Sigmoid colon (tissue), 7 donors: ENCODE data around the gene CAB39L. TPM values are rescaled to one million over a fixed set of nuclear protein-coding genes. Genes with fewer than 3 reads are reported as not detected.
A peak's percentile ranks its signal among the peaks of the same experiment; 100 is the strongest.
"Not testable (repeated sequence)": the region's sequence is repeated elsewhere in the genome, so short reads cannot be mapped to it uniquely, and the experiment has no call there.

Experiments
- DNase-seq: peaks from one replicate; pipeline ENCODE4 v3.0.0-alpha.2; 2019
- H3K27ac ChIP-seq, 4 donors: fragments of 200-600 bp; sonication (generic); one replicate each; pipeline ENCODE4 v1.5.1; 2016 to 2019; ENCODE audit warnings: mild to moderate bottlenecking in 1 of 4
- H3K27me3 ChIP-seq, 3 donors: fragments of 200-600 bp; sonication (generic); one replicate each; pipeline ENCODE4 v1.5.1; 2019; ENCODE audit warnings: mild to moderate bottlenecking in 1 of 3
- H3K36me3 ChIP-seq, 4 donors: fragments of 200-600 bp; sonication (generic); one replicate each; pipeline ENCODE4 v1.5.1; 2016 to 2019
- H3K4me1 ChIP-seq, 4 donors: fragments of 200-600 bp; sonication (generic); one replicate each; pipeline ENCODE4 v1.5.1; 2017 to 2019
- H3K4me3 ChIP-seq, 4 donors: fragments of 200-600 bp; sonication (generic); one replicate each; pipeline ENCODE4 v1.5.1; 2017 to 2019; ENCODE audit warnings: mild to moderate bottlenecking in 2 of 4, moderate library complexity in 1 of 4
- H3K9me3 ChIP-seq, 4 donors: fragments of 200-600 bp in 3 of 4; sonication (generic) in 3 of 4; one replicate each; pipeline versions ENCODE4 v1.5.1 to v1.6.1; 2013 to 2019
- EP300 ChIP-seq, 4 donors: sonication (generic); formaldehyde crosslinking; IDR thresholded peaks; one replicate each; pipeline ENCODE4 v1.6.1; 2017; ENCODE audit warnings: antibody characterized with exemption in 4 of 4
- POLR2A ChIP-seq, 2 donors: fragments of 450-650 bp; IDR thresholded peaks; one replicate each; pipeline ENCODE4 v1.6.1; 2016; ENCODE audit warnings: antibody characterized with exemption in 2 of 2, mild to moderate bottlenecking in 2 of 2, moderate library complexity in 2 of 2
- POLR2AphosphoS5 ChIP-seq, 4 donors: sonication (generic); formaldehyde crosslinking; IDR thresholded peaks; one replicate each; pipeline ENCODE4 v1.6.1; 2017; ENCODE audit warnings: antibody characterized with exemption in 4 of 4
- whole genome bisulfite sequencing, 2 donors: extraction: QIAGEN DNeasy Blood & Tissue Kit; methylation state at CpG; one replicate each; pipeline ENCODE4 v1.1.7; 2013; 5-methylcytosine and 5-hydroxymethylcytosine counted together
- intact Hi-C: fragments of 100-400 bp; cut with DNase I; formaldehyde crosslinking; loops from one replicate; pipeline ENCODE4 v1.15.1; 2023
- polyA plus RNA-seq, 3 donors: library from polyadenylated mRNA; stranded (reverse); fragments of 200-250 nt; gene quantifications; one replicate each; pipeline ENCODE4 v1.2.3, GENCODE V29; 2013
- total RNA-seq, 4 donors: library from RNA; depleted of rRNA; stranded (reverse); fragments of >200 nt; gene quantifications; one replicate each; pipeline ENCODE4 v1.1.0, GENCODE V29; 2016
- TF ChIP-seq, protein P1 (sequence below), 4 experiments: fragments of 450-650 bp in 3 of 4; fragments of 200-600 bp in 1 of 4; IDR thresholded peaks; one replicate each; pipeline ENCODE4 v1.5.1; 2016 to 2019; ENCODE audit warnings: antibody characterized with exemption in 4 of 4, mild to moderate bottlenecking in 3 of 4, moderate library complexity in 2 of 4
- donor health status: healthy with polysubstance abuse.
- donor health status: Bipolar disorder and iron deficiency.
- donor health status: healthy.

The CAB39L gene
- total and polyA plus RNA-seq, 7 donors = 5.5 to 180 (median 121) TPM

DNA sequence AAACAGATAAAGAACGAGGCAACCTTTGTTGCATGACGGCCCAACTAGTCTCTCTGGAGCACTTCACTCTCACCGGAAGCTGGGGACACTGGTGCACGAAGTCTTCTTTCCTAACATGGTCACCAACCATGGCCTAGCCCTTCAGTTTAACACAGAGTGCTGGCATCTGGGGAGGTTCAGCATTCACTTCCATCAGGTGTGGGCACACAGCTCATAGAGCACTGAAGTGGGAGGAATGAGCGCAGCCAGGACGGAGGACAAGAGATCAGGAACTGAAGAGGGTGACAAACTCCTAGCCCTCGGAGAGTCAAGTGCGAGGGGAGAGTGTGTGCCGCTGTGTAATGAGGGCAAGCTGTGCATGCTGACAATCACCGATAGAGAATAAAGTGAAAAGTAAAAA, 103.7 kb downstream of the CAB39L start:
- TF ChIP-seq POLR2AphosphoS5 (IDR thresholded peaks at IDR 0.05) = peak in 1 of 4 donors; percentile 10
- TF ChIP-seq POLR2A (IDR thresholded peaks at IDR 0.05) = no peak
- Histone ChIP-seq H3K4me1 (peaks cover 0 to 8% (median 0%) of the 10 kb centered on the region in 4 donors), H3K27me3 (no peaks in the 10 kb centered on the region), H3K27ac (no peak overlapping the region), H3K36me3 (peaks cover 0 to 82% (median 18%) of the 10 kb centered on the region in 4 donors), H3K9me3 (no peaks in the 10 kb centered on the region), H3K4me3 (no peak overlapping the region)
- 93 to 95% methylated on average over 10 of the region's 10 CpGs for WGBS, 2 donors
- intact Hi-C loops = no loop called here
- DNase-seq = no peak

DNA sequence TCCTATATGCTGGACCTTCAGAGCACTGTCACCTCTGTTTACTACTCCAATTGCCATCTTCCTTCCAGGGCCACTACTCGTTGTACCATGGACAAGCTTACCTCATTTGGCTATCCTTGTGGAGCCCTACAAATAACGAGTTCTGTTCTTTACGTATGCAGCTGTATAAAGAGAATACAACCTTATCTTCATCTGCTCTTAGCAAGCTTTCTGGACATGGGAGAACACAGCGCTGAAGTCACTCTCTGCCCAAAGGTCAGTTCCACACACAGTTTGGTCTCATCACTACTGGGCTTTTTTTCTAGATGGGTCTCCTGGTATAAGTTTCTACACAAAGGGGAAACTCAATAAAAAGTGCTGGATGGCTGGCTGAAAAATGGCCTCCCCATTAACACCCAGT, 107.2 kb downstream of the CAB39L start:
- TF ChIP-seq EP300 (IDR thresholded peaks at IDR 0.05) (no peak), POLR2AphosphoS5 (IDR thresholded peaks at IDR 0.05) (no peak), POLR2A (IDR thresholded peaks at IDR 0.05) (no peak)
- TF ChIP-seq, protein P1, sequence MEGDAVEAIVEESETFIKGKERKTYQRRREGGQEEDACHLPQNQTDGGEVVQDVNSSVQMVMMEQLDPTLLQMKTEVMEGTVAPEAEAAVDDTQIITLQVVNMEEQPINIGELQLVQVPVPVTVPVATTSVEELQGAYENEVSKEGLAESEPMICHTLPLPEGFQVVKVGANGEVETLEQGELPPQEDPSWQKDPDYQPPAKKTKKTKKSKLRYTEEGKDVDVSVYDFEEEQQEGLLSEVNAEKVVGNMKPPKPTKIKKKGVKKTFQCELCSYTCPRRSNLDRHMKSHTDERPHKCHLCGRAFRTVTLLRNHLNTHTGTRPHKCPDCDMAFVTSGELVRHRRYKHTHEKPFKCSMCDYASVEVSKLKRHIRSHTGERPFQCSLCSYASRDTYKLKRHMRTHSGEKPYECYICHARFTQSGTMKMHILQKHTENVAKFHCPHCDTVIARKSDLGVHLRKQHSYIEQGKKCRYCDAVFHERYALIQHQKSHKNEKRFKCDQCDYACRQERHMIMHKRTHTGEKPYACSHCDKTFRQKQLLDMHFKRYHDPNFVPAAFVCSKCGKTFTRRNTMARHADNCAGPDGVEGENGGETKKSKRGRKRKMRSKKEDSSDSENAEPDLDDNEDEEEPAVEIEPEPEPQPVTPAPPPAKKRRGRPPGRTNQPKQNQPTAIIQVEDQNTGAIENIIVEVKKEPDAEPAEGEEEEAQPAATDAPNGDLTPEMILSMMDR (IDR thresholded peaks at IDR 0.05) = no peak
- DNase-seq = no peak
- no peaks in the 10 kb centered on the region for H3K4me1 ChIP-seq
- H3K4me3 ChIP-seq = no peak overlapping the region
- peaks cover 0 to 79% (median 21%) of the 10 kb centered on the region in 4 donors for H3K36me3 ChIP-seq
- no peaks in the 10 kb centered on the region for H3K9me3 ChIP-seq
- no peak overlapping the region for H3K27ac ChIP-seq
- no peaks in the 10 kb centered on the region for H3K27me3 ChIP-seq
- intact Hi-C loops = no loop called here
- WGBS, 2 donors = 92 to 95% methylated on average over 4 of the region's 4 CpGs

DNA sequence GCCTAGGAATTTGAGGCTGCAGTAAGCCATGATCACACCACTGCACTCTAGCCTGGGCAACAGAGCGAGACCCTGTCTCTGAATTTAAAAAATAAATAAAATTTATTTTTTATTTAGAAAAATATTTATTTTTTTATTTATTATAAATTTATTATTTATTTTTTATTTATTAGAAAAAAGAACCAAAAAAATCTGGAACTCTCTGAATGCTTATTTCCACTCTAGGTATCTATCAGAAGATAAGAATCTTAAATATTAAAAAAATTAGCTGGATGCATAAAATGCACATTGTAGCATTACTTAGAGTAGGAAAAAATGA, 113.4 kb downstream of the CAB39L start:
- Histone ChIP-seq H3K4me1 (no peaks in the 10 kb centered on the region), H3K27ac (no peak overlapping the region), H3K27me3 (no peaks in the 10 kb centered on the region), H3K36me3 (peaks cover 3 to 84% (median 14%) of the 10 kb centered on the region in 4 donors), H3K4me3 (no peak overlapping the region), H3K9me3 (no peaks in the 10 kb centered on the region)
- intact Hi-C loops = no loop called here
- TF ChIP-seq EP300 (IDR thresholded peaks at IDR 0.05) (no peak), POLR2A (IDR thresholded peaks at IDR 0.05) (no peak)
- WGBS, 2 donors = 94 to 98% methylated on average over 1 of the region's 1 CpG
- no peak for DNase-seq

DNA sequence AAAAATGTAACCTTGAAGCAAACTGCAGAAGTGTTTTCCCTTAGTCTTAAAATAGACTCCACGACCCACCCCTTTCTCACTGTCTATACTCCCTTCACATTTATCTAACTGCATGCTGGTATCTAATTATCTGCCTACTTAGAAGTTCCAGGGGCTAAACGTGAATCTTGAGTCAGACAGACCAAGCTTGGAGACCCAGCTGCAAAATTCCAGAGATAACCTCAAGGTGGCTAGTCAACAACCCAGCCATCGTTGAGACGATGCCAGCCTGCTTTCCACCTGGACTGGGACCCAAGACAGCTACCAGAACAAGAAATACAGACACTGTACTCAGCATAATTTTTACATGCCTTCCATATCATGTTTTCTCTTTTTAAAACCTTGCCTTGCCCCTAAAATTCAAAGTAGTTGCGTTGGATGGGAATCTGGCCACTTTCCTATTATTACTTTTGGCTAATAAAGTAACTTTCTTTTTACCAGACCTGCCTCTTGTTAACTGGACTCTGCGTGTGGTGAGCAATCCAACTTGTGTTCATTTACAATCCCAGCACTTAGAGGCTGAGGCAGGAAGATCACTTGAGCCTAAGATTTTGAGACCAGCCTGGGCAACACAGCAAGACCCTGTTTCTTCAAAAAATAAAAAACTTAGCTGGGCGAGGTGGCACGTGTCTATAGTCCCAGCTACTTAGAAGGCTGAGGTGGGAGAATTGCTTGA, 113.9 kb downstream of the CAB39L start:
- peaks cover 3 to 82% (median 14%) of the 10 kb centered on the region in 4 donors for H3K36me3 ChIP-seq
- H3K4me3 ChIP-seq = no peak overlapping the region
- intact Hi-C loops = no loop called here
- H3K9me3 ChIP-seq = no peaks in the 10 kb centered on the region
- no peaks in the 10 kb centered on the region for H3K4me1 ChIP-seq
- TF ChIP-seq EP300 (IDR thresholded peaks at IDR 0.05) = no peak
- TF ChIP-seq POLR2AphosphoS5 (IDR thresholded peaks at IDR 0.05) = no peak
- no peaks in the 10 kb centered on the region for H3K27me3 ChIP-seq
- 87% methylated on average over 8 of the region's 8 CpGs for whole genome bisulfite sequencing, 2 donors
- no peak overlapping the region for H3K27ac ChIP-seq
- no peak for DNase-seq

DNA sequence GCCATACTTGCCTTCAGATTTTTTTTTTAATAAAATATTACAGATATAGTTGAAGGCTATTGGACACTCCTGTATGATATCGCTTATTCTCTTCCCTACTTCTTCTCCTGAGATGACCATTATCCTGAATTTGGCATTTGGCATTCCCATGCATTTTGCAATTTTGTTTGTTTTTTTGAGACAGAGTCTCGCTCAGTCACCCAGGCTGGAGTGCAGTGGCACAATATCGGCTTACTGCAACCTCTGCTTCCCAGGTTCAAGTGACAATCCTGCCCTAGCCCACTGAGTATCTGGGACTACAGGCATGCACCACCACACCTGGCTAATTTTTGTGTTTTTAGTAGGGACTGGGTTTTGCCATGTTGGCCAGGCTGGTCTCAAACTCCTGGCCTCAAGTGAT, 116.7 kb downstream of the CAB39L start:
- H3K4me3 ChIP-seq, H3K9me3 ChIP-seq, intact Hi-C loops, DNase-seq, H3K4me1 ChIP-seq, H3K27ac ChIP-seq, H3K27me3 ChIP-seq: not testable (repeated sequence)
- H3K36me3 ChIP-seq = peaks cover 3 to 95% (median 22%) of the 10 kb centered on the region in 4 donors
- WGBS, 2 donors = 97 to 98% methylated on average over 3 of the region's 3 CpGs

DNA sequence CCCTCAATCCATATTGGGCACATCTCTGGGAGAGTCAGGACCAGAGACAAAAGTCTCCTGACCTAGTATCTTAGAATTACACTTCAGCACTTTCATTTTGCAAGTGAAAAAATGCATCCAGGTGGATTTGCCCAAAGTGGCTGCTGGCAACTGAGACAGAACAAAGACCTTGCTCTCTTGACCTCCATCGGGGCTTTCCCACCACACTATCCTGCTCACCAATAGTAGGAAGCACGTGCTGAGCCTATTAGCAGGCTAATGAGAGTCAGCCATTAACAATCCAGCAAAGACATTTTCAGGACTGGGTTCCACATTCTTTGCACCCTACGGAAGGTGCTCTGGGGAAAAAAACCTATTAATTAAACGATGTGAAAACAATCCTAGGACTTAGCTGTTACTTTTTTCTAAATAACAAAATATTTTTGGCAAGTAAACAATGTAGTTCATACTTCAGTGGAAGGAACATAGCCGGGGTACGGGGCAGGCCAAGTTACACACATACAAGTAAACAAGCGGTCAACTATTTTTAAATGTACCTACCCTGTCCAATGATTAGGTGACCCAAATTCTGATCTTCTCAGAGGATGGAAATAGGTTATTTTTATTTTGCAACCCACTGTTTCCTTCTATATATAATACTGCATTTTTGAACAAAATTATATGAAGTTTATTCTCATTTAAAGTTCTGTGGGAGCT, 117.5 kb downstream of the CAB39L start:
- no peak overlapping the region for H3K27ac ChIP-seq

More for the DNA sequence above, 117.5 kb downstream of the CAB39L start:
- Histone ChIP-seq H3K4me3 (no peak overlapping the region), H3K27me3 (no peaks in the 10 kb centered on the region), H3K36me3 (peaks cover 3 to 94% (median 19%) of the 10 kb centered on the region in 4 donors), H3K9me3 (no peaks in the 10 kb centered on the region), H3K4me1 (peaks cover 0 to 2% (median 0%) of the 10 kb centered on the region in 4 donors)
- TF ChIP-seq POLR2AphosphoS5 (IDR thresholded peaks at IDR 0.05) (no peak), POLR2A (IDR thresholded peaks at IDR 0.05) (no peak), EP300 (IDR thresholded peaks at IDR 0.05) (no peak)
- TF ChIP-seq, protein P1 (IDR thresholded peaks at IDR 0.05) = no peak
- intact Hi-C loops = no loop called here
- DNase-seq = no peak
- WGBS, 2 donors = 84 to 85% methylated on average over 7 of the region's 7 CpGs
